HG03097 (cell line): Measurements from ENCODE around the gene ZNF384.

Experiments used
- ATAC-seq: cut with Tn5 transposase; IDR thresholded peaks from one replicate; pipeline ENCODE4 v1.9.1; 2021; ENCODE audit not compliant: unreplicated experiment, low FRiP score

ZNF384 gene

GRCh38 chr12:6662906-6663742 is 26.1 kb downstream of the ZNF384 start, which contains the start of gene ING4:
Gene ING4 (minus strand): TSS chr12:6663119. CDS start chr12:6663101, 18 bp downstream.
- peak; percentile 90 for ATAC-seq

GRCh38 chr12:6662602-6662905 is 26.6 kb downstream of the ZNF384 start:
- ATAC-seq = no peak

- ATAC-seq = no peak
Observed at GRCh38 chr12:6653987-6654386, 35.2 kb downstream of the ZNF384 start.

DNA sequence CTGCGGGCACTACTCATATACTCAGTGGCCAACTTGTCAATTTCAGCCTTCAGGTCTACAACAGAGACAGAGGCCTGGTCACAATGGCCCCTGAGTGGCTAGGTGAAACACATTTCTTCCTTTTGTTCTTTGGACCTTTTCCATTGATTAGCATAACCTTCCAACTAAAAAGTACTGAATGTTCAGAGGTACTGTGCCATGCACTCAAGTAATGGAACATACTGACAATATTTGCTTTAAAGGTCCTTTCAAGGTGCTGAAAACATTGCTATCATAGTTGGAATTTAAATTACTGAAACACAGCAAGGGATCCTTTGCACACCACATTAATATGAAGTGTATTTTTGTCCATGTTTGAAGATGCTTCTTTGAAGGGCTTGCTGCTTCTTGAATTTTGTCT is 35.8 kb downstream of the ZNF384 start:
- no peak for ATAC-seq

DNA sequence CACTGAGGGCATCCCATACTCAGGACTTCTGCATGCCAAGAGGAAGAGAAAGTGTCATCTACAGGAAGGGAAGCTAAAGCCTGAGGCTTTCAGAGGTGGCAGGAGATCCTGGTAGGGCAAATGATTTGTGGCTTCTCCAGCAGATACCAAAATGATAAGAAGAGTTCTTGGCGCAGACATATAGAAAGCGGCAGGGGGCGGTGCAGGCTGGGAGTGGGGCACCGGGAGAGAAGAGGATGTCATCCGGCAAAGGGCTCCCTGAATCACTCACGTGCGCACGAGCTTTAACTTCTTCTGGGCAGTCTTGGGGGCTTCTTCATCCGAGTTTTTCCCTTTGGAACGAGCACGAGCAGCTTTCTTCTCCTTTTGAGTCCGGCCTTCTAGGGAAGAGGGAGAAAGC is 36.8 kb downstream of the ZNF384 start:
- ATAC-seq = no peak

DNA sequence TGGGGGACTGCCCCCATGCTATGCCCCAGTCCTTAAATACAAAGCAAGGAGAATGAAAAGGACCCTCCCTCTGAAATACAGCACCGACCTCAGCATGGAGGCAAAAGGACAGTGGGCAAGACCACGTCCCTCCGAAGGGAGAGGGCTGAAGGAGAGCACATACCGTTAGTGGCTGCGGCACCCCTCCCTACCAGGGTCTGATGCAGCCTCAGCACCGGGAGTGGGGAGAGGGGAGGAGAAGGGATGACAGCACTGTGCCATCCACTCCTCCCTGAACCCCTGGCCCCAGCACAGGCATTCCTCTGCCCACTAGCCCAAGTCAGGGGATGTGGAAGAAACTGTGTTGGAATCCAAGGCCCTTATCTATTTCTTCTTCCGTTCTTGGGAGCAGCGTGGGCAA is 38.3 kb downstream of the ZNF384 start:
- ATAC-seq = no peak

GRCh38 chr12:6647083-6647604 is 42.0 kb downstream of the ZNF384 start, which contains the start of gene ACRBP:
Gene ACRBP (minus strand): TSS chr12:6647432. CDS start chr12:6647366, 66 bp downstream.
- no peak for ATAC-seq

DNA sequence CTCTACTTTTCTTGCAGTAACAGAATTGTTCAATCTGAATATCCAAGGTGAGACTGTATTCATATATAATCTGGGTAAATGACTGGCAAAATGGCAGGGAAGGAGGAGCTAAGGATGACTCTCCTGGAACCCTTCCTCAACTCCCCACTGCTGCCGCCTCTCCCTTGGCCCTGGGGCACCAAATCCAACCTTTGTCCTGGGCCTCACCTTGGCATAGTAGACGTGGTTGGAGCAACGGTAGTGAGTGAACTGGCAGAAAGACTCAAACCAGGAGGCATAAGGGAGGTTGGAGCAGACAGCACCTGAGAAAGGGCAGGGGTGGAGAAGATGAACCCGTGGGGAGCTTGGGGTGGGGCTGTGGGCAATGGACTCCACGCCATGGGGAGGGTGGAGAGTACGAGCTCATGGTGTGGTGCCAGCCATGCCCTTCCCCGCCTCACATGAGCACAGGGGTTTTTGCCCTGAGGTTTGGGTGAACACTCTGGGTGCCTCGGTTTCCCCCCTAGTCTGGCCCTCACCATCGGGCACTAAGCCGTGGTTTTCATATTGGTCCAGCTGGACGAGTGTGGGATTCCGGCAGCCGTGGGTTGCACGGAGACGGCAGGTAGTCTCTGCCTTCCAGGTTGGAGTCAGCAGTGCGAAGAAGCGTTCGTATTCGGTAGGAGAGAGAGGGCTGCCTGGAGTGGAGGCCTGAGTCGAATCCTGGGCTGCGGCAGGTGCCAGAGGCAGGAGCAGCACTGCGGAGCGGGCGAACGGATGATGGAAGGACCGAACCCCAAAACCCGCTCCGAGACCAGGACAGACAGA is 42.7 kb downstream of the ZNF384 start:
- ATAC-seq = no peak

- no peak for ATAC-seq
Observed at GRCh38 chr12:6644903-6645302, 44.3 kb downstream of the ZNF384 start.

DNA sequence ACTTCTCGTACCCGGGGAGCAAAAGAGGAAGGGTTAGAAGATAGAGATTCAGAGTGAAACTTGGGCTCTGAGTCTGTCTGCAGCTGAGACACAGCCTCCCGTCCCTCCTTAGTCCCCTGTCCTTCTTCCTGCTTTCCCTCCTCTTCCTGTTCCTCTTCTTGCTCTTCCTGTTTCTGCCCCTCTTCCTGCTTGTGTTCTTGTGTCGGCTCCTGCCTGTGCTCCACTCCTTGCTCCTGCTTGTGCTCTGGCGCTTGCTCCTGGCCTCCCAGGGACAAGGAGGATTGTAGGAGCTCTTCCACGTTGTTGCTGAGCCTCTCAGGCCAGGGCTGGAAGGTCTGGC is 44.9 kb downstream of the ZNF384 start:
- ATAC-seq = no peak

DNA sequence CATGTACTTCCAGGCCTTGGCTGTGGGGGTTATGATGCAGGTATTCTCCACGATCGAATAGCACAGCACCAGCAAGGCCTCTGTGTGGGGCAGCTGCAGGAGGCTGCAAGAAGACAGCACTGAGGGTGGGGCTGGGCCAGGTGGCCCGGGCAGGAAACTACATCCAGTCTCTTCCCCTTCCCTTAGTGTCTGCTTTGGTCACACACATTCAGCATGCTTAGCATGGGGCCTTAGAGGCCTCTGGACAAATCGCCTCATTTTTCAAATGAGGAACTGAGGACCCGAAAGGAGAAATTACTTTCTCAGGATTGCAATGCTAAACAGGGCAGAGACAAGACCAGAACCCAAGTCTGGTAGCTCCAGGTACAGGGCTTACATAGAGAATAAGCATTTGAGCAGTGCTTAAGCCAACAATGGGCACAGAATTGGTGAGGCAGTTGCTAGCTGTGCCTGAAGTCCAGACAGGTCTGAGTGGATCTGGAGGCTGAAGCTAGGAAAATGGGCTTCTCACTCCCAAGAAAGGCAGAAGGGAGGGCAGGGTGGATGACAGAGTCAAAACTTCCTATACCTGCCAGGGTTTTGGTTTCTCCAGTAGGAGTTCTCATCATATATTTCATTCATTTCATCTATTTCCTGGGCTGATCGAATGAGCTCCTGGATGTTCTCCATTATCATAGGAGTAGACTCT is 45.5 kb downstream of the ZNF384 start:
- ATAC-seq = no peak

DNA sequence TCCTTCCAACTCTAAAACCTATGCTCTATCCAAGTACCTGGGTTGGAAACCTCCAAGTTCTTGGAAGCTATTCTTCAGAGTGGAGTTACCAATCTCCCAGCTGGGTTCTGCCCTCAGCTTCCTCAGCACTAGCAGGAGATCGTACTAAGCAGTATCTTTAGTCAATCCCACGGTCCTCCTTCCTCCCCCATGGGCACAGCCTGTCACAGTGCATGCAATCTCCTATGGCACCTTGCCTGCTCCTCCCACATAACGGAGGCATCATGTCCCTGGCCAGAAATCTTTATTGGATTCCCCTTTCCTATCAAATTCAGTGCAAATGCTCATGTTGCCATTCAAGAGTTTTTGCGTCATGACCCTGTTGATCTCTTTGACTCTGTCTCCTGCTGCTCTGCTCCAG is 48.0 kb downstream of the ZNF384 start:
- no peak for ATAC-seq

DNA sequence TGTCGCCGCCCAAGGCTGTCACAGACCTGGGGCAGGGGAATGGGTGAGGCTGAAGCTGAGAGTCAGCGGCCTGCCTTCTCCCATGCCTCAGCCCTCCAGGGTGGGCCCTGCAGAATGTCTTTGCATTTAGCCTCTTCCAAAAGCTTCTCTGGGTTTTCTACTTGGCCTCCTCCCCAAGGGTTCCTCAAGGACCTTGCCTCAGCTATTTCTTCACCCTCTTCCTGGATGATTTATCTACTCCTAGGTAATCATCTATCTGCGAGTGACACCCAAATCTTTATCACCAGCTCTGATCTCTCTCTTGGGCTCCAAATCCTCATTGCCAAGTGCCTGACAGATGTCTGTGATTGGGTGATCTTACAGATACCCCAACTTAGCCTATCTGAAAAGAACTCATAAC is 48.7 kb downstream of the ZNF384 start:
- no peak for ATAC-seq

DNA sequence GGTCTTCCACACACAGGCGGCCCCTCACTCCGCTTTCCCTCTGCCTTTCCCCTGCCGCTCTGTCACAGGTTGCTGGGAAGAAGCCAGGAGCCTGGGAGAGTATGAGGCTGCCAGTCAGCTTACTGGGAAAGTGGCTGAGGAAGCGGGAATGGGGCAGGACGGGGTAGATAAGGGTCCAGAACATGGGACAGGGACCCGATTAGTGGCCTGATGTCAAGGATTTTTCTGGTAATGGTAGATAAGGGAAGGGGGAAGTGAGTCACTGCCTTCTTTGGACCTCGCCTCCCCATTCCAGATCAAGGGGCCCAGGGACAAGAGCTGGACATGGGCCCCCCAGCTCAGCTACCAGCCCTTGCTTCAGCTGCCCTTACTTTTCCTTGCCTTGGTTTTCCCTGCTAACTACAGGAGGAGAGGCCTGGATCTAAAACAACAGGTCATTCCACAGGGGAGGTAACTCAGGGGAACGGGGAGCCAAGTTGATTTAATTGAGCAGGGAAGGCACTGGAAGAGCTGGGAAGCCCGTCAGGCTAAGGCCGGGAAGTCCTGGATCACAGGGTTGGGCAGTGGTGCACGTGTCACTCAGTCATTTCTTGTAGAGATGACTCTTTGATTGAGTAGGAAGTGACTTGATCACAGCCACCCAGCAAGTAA is 49.9 kb downstream of the ZNF384 start:
- no peak for ATAC-seq

GRCh38 chr12:6638305-6638704 is 50.9 kb downstream of the ZNF384 start:
- no peak for ATAC-seq

DNA sequence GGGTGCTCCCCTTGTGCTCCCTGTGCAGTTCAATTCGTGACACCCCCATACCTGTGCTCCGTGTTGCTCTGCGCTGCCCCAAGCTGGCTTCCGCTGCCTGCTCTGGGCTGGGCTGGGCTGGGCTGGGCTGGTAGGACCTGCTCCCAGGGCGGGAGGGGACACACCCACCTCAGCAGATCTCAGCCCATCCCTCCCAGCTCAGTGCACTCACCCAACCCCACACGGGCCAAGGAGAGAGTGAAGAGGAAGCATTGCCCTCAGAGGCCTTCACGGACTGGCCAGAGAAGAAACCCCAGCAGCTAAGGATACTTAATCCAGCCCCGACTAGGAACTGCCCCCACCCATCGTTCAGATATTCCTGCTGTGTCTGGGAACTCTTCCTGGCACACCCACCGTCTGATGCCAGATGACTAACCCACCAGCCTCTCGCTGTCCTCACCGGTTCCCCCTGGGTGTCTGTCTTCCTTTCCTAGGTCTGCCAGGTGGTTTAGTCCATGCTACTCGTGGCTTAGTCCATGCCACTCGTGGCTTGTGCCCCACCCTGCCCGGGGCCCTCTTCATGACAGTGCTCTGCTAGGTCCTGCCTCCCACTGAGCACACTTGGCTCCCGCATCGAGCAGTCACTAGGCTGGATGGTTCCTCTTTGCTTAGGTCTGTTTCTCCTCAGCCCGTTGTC is 53.2 kb downstream of the ZNF384 start, which contains the start of gene LPAR5:
LPAR5 (minus strand) TSS at position 104 of the 676 bp plus-strand sequence. CDS start 14,711 bp downstream, outside the sequence.
- no peak for ATAC-seq

GRCh38 chr12:6635375-6635855 is 53.8 kb downstream of the ZNF384 start:
- ATAC-seq = no peak

GRCh38 chr12:6632026-6632983 is 56.9 kb downstream of the ZNF384 start:
- ATAC-seq = peak; percentile 56

GRCh38 chr12:6631549-6631961 is 57.6 kb downstream of the ZNF384 start:
- ATAC-seq = no peak
